H9 (cell line): Measurements from ENCODE around the gene AKT1. TPM values are rescaled to one million over a fixed set of nuclear protein-coding genes. Genes with fewer than 3 reads are reported as not detected.

Experiments used
- DNase-seq: peaks from one replicate; pipeline ENCODE4 v3.0.0-alpha.2; 2017
- H2AFZ ChIP-seq: one replicate; pipeline ENCODE4 v1.6.1; 2013; ENCODE audit warnings: mild to moderate bottlenecking, low read length, control low read depth, moderate library complexity
- H2AK5ac ChIP-seq: 2 replicates; pipeline ENCODE4 v1.6.1; 2013; ENCODE audit warnings: low read length, control low read depth, mixed read lengths; ENCODE audit not compliant: insufficient read length
- H2BK120ac ChIP-seq: one replicate; pipeline ENCODE4 v1.6.1; 2013; ENCODE audit warnings: low read depth, mild to moderate bottlenecking, low read length, control low read depth, inconsistent platforms; ENCODE audit not compliant: poor library complexity, severe bottlenecking
- H2BK12ac ChIP-seq: 2 replicates; pipeline ENCODE4 v1.6.1; 2013; ENCODE audit warnings: low read length, control low read depth, mixed read lengths, low read depth; ENCODE audit not compliant: insufficient read length
- H2BK15ac ChIP-seq: 2 replicates; pipeline ENCODE4 v1.6.1; 2013; ENCODE audit warnings: low read depth, low read length, control low read depth
- H2BK20ac ChIP-seq: one replicate; pipeline ENCODE4 v1.6.1; 2013; ENCODE audit warnings: low read depth, mild to moderate bottlenecking, low read length, control low read depth, inconsistent platforms; ENCODE audit not compliant: poor library complexity, severe bottlenecking
- H2BK5ac ChIP-seq: 2 replicates; pipeline ENCODE4 v1.6.1; 2013; ENCODE audit warnings: low read length, control low read depth, mixed read lengths; ENCODE audit not compliant: insufficient read length
- H3K14ac ChIP-seq: 2 replicates; pipeline ENCODE4 v1.6.1; 2013; ENCODE audit warnings: low read length, control low read depth; ENCODE audit not compliant: insufficient read depth
- H3K18ac ChIP-seq: 2 replicates; pipeline ENCODE4 v1.6.1; 2013; ENCODE audit warnings: low read depth, mild to moderate bottlenecking, mixed read lengths, low read length, control low read depth; ENCODE audit not compliant: insufficient read length
- H3K23ac ChIP-seq: 2 replicates; pipeline ENCODE4 v1.6.1; 2013; ENCODE audit warnings: low read length, control low read depth, mixed read lengths, low read depth; ENCODE audit not compliant: insufficient read length
- H3K23me2 ChIP-seq: 2 replicates; pipeline ENCODE4 v1.6.1; 2013; ENCODE audit warnings: low read depth, mild to moderate bottlenecking, mixed read lengths, low read length, control low read depth; ENCODE audit not compliant: insufficient read length, poor library complexity, severe bottlenecking
- H3K27ac ChIP-seq: 2 replicates; pipeline ENCODE4 v1.5.1; 2013; ENCODE audit warnings: low read length, control low read depth, mixed read lengths, low read depth; ENCODE audit not compliant: insufficient read length
- H3K27me3 ChIP-seq: 2 replicates; pipeline ENCODE4 v1.6.1; 2013; ENCODE audit warnings: low read length, control low read depth, inconsistent platforms; ENCODE audit not compliant: insufficient read depth
- H3K4ac ChIP-seq: 2 replicates; pipeline ENCODE4 v1.6.1; 2013; ENCODE audit warnings: low read depth, mild to moderate bottlenecking, control low read depth, inconsistent platforms, low read length, moderate library complexity
- H3K4me1 ChIP-seq: 2 replicates; pipeline ENCODE4 v1.6.1; 2013; ENCODE audit warnings: low read length, control low read depth, inconsistent platforms; ENCODE audit not compliant: insufficient read depth
- H3K4me2 ChIP-seq: 2 replicates; pipeline ENCODE4 v1.6.1; 2013; ENCODE audit warnings: low read length, control low read depth, mixed read lengths; ENCODE audit not compliant: insufficient read length, insufficient read depth
- H3K56ac ChIP-seq: 2 replicates; pipeline ENCODE4 v1.6.1; 2013; ENCODE audit warnings: low read depth, mild to moderate bottlenecking, mixed read lengths, low read length, control low read depth; ENCODE audit not compliant: insufficient read length
- H3K79me1 ChIP-seq: 2 replicates; pipeline ENCODE4 v1.6.1; 2013; ENCODE audit warnings: low read depth, mild to moderate bottlenecking, moderate library complexity, low read length, control low read depth, inconsistent platforms; ENCODE audit not compliant: insufficient read depth, poor library complexity, severe bottlenecking
- H3K79me2 ChIP-seq: 2 replicates; pipeline ENCODE4 v1.6.1; 2013; ENCODE audit warnings: low read length, control low read depth, inconsistent platforms; ENCODE audit not compliant: insufficient read depth
- H3K9ac ChIP-seq: 2 replicates; pipeline ENCODE4 v1.6.1; 2013; ENCODE audit warnings: low read length, control low read depth, mixed read lengths; ENCODE audit not compliant: insufficient read length; ENCODE audit errors: extremely low read depth
- H3K9me3 ChIP-seq: one replicate; pipeline ENCODE4 v1.6.1; 2013; ENCODE audit warnings: low read depth, low read length, inconsistent platforms; ENCODE audit not compliant: control insufficient read depth
- H3T11ph ChIP-seq: one replicate; pipeline ENCODE4 v1.6.1; 2013; ENCODE audit warnings: mild to moderate bottlenecking, low read length, control low read depth, inconsistent platforms
- H4K20me1 ChIP-seq: one replicate; pipeline ENCODE4 v1.6.1; 2013; ENCODE audit not compliant: control insufficient read depth, insufficient read length, insufficient read depth
- H4K5ac ChIP-seq: 2 replicates; pipeline ENCODE4 v1.6.1; 2013; ENCODE audit warnings: low read depth, mild to moderate bottlenecking, mixed read lengths, low read length, control low read depth; ENCODE audit not compliant: insufficient read length
- H4K8ac ChIP-seq: replicated peaks from 2 replicates; pipeline ENCODE4 v1.6.1; 2013; ENCODE audit warnings: low read length, control low read depth, mixed read lengths, low read depth; ENCODE audit not compliant: insufficient read length
- H4K91ac ChIP-seq: 2 replicates; pipeline ENCODE4 v1.6.1; 2013; ENCODE audit warnings: low read depth, mild to moderate bottlenecking, moderate library complexity, mixed read lengths, low read length, control low read depth; ENCODE audit not compliant: insufficient read length
- H3K27ac Mint-ChIP-seq, 3 experiments: 2 replicates in 2 of 3; 3 replicates in 1 of 3; pipeline ENCODE4 v1.8.0; 2020 to 2021; ENCODE audit warnings: mixed read lengths in 3 of 3, mild to moderate bottlenecking in 1 of 3, moderate library complexity in 1 of 3
- H3K27me3 Mint-ChIP-seq: 2 replicates; pipeline ENCODE4 v1.8.0; 2021; ENCODE audit warnings: low read depth, mild to moderate bottlenecking, moderate library complexity, mixed read lengths
- H3K36me3 Mint-ChIP-seq, 3 experiments: 2 replicates in 2 of 3; 3 replicates in 1 of 3; pipeline ENCODE4 v1.8.0; 2020 to 2021; ENCODE audit warnings: low read depth in 3 of 3, mixed read lengths in 3 of 3; ENCODE audit not compliant: insufficient read depth in 1 of 3
- H3K4me1 Mint-ChIP-seq, 2 experiments: 2 replicates each; pipeline ENCODE4 v1.8.0; 2020; ENCODE audit warnings: mixed read lengths in 2 of 2
- H3K4me3 Mint-ChIP-seq, 2 experiments: 2 replicates in 1 of 2; 3 replicates in 1 of 2; pipeline ENCODE4 v1.8.0; 2020 to 2021; ENCODE audit warnings: mild to moderate bottlenecking in 2 of 2, mixed read lengths in 2 of 2, moderate library complexity in 1 of 2
- H3K9me3 Mint-ChIP-seq, 2 experiments: 2 replicates in 1 of 2; 3 replicates in 1 of 2; pipeline ENCODE4 v1.8.0; 2020; ENCODE audit warnings: mild to moderate bottlenecking in 2 of 2, mixed read lengths in 2 of 2, moderate library complexity in 1 of 2
- CTCF ChIP-seq: fragments of 200-600 bp; sonication (generic); conservative IDR thresholded peaks from 3 replicates; pipeline ENCODE4 v1.8.0; 2021; ENCODE audit warnings: antibody characterized with exemption, mild to moderate bottlenecking
- WGBS: extraction: QIAGEN DNeasy Blood & Tissue Kit; methylation state at CpG from one replicate; pipeline ENCODE4 v1.1.7; 2013; ENCODE audit warnings: missing lambda C conversion rate, low lambda C conversion rate, mixed read lengths; ENCODE audit not compliant: insufficient read length; ENCODE audit errors: extremely low coverage; 5-methylcytosine and 5-hydroxymethylcytosine counted together
- total RNA-seq: library from RNA; stranded (reverse); gene quantifications from 2 replicates; pipeline ENCODE4 v1.2.1, GENCODE V29; 2021

Gene AKT1
- total RNA-seq, 1 experiment from 2014 or later, result 101 TPM

DNA sequence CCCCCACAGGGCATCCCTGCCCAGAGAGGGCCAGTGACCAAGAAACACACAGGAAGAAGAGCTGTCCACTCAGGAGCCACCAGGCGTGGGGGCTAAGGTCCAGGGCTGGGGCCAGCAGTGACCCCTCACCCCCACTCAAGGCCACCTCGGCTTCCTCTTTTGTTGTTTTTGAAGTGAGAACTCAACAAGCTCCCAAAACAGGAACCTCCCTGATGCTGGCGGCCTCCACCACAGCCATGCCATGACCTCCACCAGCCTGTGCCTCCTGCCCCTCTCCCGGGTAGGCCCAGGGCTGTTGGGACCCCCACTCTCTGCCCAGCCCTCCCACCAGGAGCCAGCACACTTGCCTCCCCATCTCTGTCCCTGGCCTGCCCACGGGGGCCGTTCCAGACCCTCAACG, 7.8 kb downstream of the AKT1 start:
- no peak overlapping the region for H3K4me3 Mint-ChIP-seq
- H3K23me2 ChIP-seq, result no peaks in the 10 kb centered on the region
- H3K4me1 ChIP-seq, result no peaks in the 10 kb centered on the region
- no peak overlapping the region for H3K27ac Mint-ChIP-seq
- H2AK5ac ChIP-seq, result no peak overlapping the region
- no peak overlapping the region for H3K23ac ChIP-seq
- no peak overlapping the region for H2BK120ac ChIP-seq
- H4K20me1 ChIP-seq, result no peaks in the 10 kb centered on the region
- no peaks in the 10 kb centered on the region for H3K9me3 Mint-ChIP-seq
- H3K4me2 ChIP-seq, result no peak overlapping the region
- no peak overlapping the region for H3K18ac ChIP-seq
- TF ChIP-seq CTCF, result no peak
- no CpG with 5 or more reads among the region's 7 CpGs for WGBS
- no peaks in the 10 kb centered on the region for H3K27me3 ChIP-seq
- H3K56ac ChIP-seq, result no peak overlapping the region
- no peak overlapping the region for H2BK5ac ChIP-seq
- H3K9me3 ChIP-seq, result no peaks in the 10 kb centered on the region
- H2BK20ac ChIP-seq, result no peak overlapping the region
- H4K8ac ChIP-seq, result no peak overlapping the region
- H3K4ac ChIP-seq, result no peak overlapping the region
- H3K27ac ChIP-seq, result no peak overlapping the region
- H3K14ac ChIP-seq, result no peak overlapping the region
- H4K91ac ChIP-seq, result no peak overlapping the region
- peaks cover 0 to 2% of the 10 kb centered on the region in 2 experiments; a peak in 1 of 4 replicates for H3K4me1 Mint-ChIP-seq
- no peaks in the 10 kb centered on the region; the same call in 1 of the 2 replicates for H3K79me2 ChIP-seq
- H3K79me1 ChIP-seq, result peaks cover under 1% of the 10 kb centered on the region
- no peak overlapping the region for H2BK12ac ChIP-seq
- no peak overlapping the region for H2AFZ ChIP-seq
- no peak for DNase-seq
- H3K36me3 Mint-ChIP-seq, result peaks cover 4 to 19% (median 16%) of the 10 kb centered on the region in 3 experiments; a peak in 6 of 7 replicates
- no peak overlapping the region for H3K9ac ChIP-seq
- no peak overlapping the region for H3T11ph ChIP-seq
- no peaks in the 10 kb centered on the region for H3K27me3 Mint-ChIP-seq
- H2BK15ac ChIP-seq, result no peak overlapping the region
- no peak overlapping the region for H4K5ac ChIP-seq
